Measurements from ENCODE around the gene ATP5F1E. TPM values are rescaled to one million over a fixed set of nuclear protein-coding genes. Genes with fewer than 3 reads are reported as not detected.

Gene ATP5F1E
- total RNA-seq, 1 experiment from 2014 or later = 52.7 TPM

- Histone ChIP-seq H3K79me2 (ENCODE audit: insufficient read depth, low read length) (peaks cover 7% of the 10 kb centered on the region; the same call in 1 of the 2 replicates), H3K9ac (ENCODE audit: extremely low read depth, insufficient read length, low read length) (no peak overlapping the region), H3K4me1 (ENCODE audit: insufficient read depth, low read length) (no peaks in the 10 kb centered on the region; the same call in 1 of the 2 replicates), H3K27ac (ENCODE audit: insufficient read length, low read depth, low read length) (no peak overlapping the region), H2BK20ac (ENCODE audit: low read depth, low read length, poor library complexity, severe bottlenecking) (no peak overlapping the region), H3K9me3 (ENCODE audit: control insufficient read depth, low read depth, low read length) (no peaks in the 10 kb centered on the region), H3K27me3 (ENCODE audit: insufficient read depth, low read length) (no peaks in the 10 kb centered on the region), H3K18ac (ENCODE audit: insufficient read length, low read depth, low read length) (no peak overlapping the region), H2AK5ac (ENCODE audit: insufficient read length, low read length) (no peak overlapping the region), H3K23ac (ENCODE audit: insufficient read length, low read depth, low read length) (no peak overlapping the region), H4K20me1 (ENCODE audit: control insufficient read depth, insufficient read depth, insufficient read length) (no peaks in the 10 kb centered on the region), H2BK5ac (ENCODE audit: insufficient read length, low read length) (no peak overlapping the region), H2BK120ac (ENCODE audit: low read depth, low read length, poor library complexity, severe bottlenecking) (no peak overlapping the region), H2BK15ac (ENCODE audit: low read depth, low read length) (no peak overlapping the region), H4K5ac (ENCODE audit: insufficient read length, low read depth, low read length) (no peak overlapping the region), H3K4me2 (ENCODE audit: insufficient read depth, insufficient read length, low read length) (no peak overlapping the region), H2BK12ac (ENCODE audit: insufficient read length, low read depth, low read length) (no peak overlapping the region), H3K23me2 (ENCODE audit: insufficient read length, low read depth, low read length, poor library complexity, severe bottlenecking) (peaks cover under 1% of the 10 kb centered on the region), H4K91ac (ENCODE audit: insufficient read length, low read depth, low read length) (no peak overlapping the region), H3K79me1 (ENCODE audit: insufficient read depth, low read depth, low read length, poor library complexity, severe bottlenecking) (peaks cover 4% of the 10 kb centered on the region), H3K14ac (ENCODE audit: insufficient read depth, low read length) (no peak overlapping the region), H2AFZ (ENCODE audit: low read length) (no peak overlapping the region), H4K8ac (replicated peaks; ENCODE audit: insufficient read length, low read depth, low read length) (no peak overlapping the region), H3K56ac (ENCODE audit: insufficient read length, low read depth, low read length) (no peak overlapping the region), H3K4ac (ENCODE audit: low read depth, low read length) (no peak overlapping the region), H3T11ph (ENCODE audit: low read length) (no peak overlapping the region)
- no CpG with 5 or more reads among the region's 8 CpGs for WGBS (ENCODE audit: extremely low coverage, insufficient read length, low lambda C conversion rate)
- peaks cover 18% of the 10 kb centered on the region in 2 experiments for H3K4me1 Mint-ChIP-seq
- peaks cover 32 to 70% (median 66%) of the 10 kb centered on the region in 3 experiments for H3K36me3 Mint-ChIP-seq (ENCODE audit: insufficient read depth in 1 of 3, low read depth in 3 of 3)
- TF ChIP-seq CTCF (conservative IDR thresholded peaks at IDR 0.05) = no peak
- no peaks in the 10 kb centered on the region for H3K9me3 Mint-ChIP-seq
- no peak for DNase-seq
- H3K27me3 Mint-ChIP-seq (ENCODE audit: low read depth) = no peaks in the 10 kb centered on the region
- H3K4me3 Mint-ChIP-seq = no peak overlapping the region
- no peak overlapping the region for H3K27ac Mint-ChIP-seq
Measured at GRCh38 chr20:58986968-58987517, 45.1 kb downstream of the ATP5F1E start.
